ENCODE results near the gene ZDHHC14. TPM values are rescaled to one million over a fixed set of nuclear protein-coding genes. Genes with fewer than 3 reads are reported as not detected.

ZDHHC14 gene
- total and polyA plus RNA-seq, 12 donors = 7.7 to 31.2 (median 15.2) TPM

- no peak for TF ChIP-seq CTCF (IDR thresholded peaks at IDR 0.05)
- ATAC-seq = peak; percentile 90 to 95 (median 94)
- peak overlapping the region; percentile 76 to 98 (median 96) for H3K27ac ChIP-seq
- DNase-seq = peak; percentile 87 to 94
- H3K4me3 ChIP-seq = peak overlapping the region; percentile 74 to 99 (median 95)
- intact Hi-C loops (cut with DNase I) = loop anchor here in 9 of 10 donors (2.0 to 10.0 kb wide), 11 partner anchors 52 to 287 kb away; partner anchors contain the start of gene TMEM242 (in 7 of the 9)
- peaks cover 0 to 2% (median 0%) of the 10 kb centered on the region in 9 donors for H3K36me3 ChIP-seq
- peaks cover 0 to 31% (median 22%) of the 10 kb centered on the region in 9 donors for H3K4me1 ChIP-seq
- H3K9me3 ChIP-seq = no peaks in the 10 kb centered on the region
- H3K27me3 ChIP-seq = no peaks in the 10 kb centered on the region
- 1% methylated on average over 41 to 45 of the region's 45 CpGs for WGBS, 2 donors
Observed at GRCh38 chr6:157379656-157380457, 1.1 kb upstream of the ZDHHC14 start.

GRCh38 chr6:157380458-157380778, 572 bp upstream of the ZDHHC14 start:
- intact Hi-C loops (cut with DNase I) = loop anchor here in 9 of 10 donors (2.0 to 10.0 kb wide), 11 partner anchors 52 to 287 kb away; partner anchors contain the start of gene TMEM242 (in 7 of the 9)
- Histone ChIP-seq H3K27ac (peak overlapping the region; percentile 76 to 98 (median 96)), H3K9me3 (no peaks in the 10 kb centered on the region), H3K4me3 (peak overlapping the region; percentile 74 to 99 (median 95)), H3K4me1 (peaks cover 0 to 31% (median 22%) of the 10 kb centered on the region in 9 donors), H3K36me3 (peaks cover 0 to 4% (median 0%) of the 10 kb centered on the region in 9 donors), H3K27me3 (no peaks in the 10 kb centered on the region)
- TF ChIP-seq CTCF (IDR thresholded peaks at IDR 0.05) = no peak
- DNase-seq (no peak), ATAC-seq (peak in 6 of 8 donors; percentile 1 to 54 (median 8))
- 0 to 1% methylated on average over 22 to 28 of the region's 28 CpGs for WGBS, 2 donors

GRCh38 chr6:157381631-157382621, 936 bp downstream of the ZDHHC14 start:
- Histone ChIP-seq H3K27ac (peak overlapping the region; percentile 76 to 98 (median 96)), H3K4me1 (peaks cover 0 to 31% (median 22%) of the 10 kb centered on the region in 9 donors), H3K9me3 (no peaks in the 10 kb centered on the region), H3K36me3 (peaks cover 0 to 4% (median 0%) of the 10 kb centered on the region in 9 donors), H3K4me3 (peak overlapping the region; percentile 74 to 99 (median 95)), H3K27me3 (no peaks in the 10 kb centered on the region)
- DNase-seq (peak; percentile 50 to 64), ATAC-seq (peak in 5 of 8 donors; percentile 14 to 39 (median 33))
- peak in 3 of 9 donors; percentile 24 to 32 (median 32) for TF ChIP-seq CTCF (IDR thresholded peaks at IDR 0.05)
- 1% methylated on average over 71 to 95 of the region's 96 CpGs for WGBS, 2 donors
- intact Hi-C loops (cut with DNase I) = loop anchor here in 9 of 10 donors (2.0 to 10.0 kb wide), 11 partner anchors 50 to 285 kb away; partner anchors contain the start of gene TMEM242 (in 7 of the 9)

Measured in heart right ventricle (tissue), 16 donors.